Pancreas (tissue), 10 donors: ENCODE measurements around the gene MRPL20. TPM values are rescaled to one million over a fixed set of nuclear protein-coding genes. Genes with fewer than 3 reads are reported as not detected.

Source experiments
- ATAC-seq, 4 donors: fragments of 200-7000 bp; cut with Tn5 transposase; one replicate each; pipeline versions ENCODE4 v1.8.0 to v1.9.1; 2020; ENCODE audit warnings: mild to moderate bottlenecking in 4 of 4, moderate library complexity in 4 of 4
- DNase-seq, 6 donors: peaks; one replicate each; pipeline ENCODE4 v3.0.0-alpha.2; 2020
- FAIRE-seq: peaks from 2 replicates; lab custom pipeline; 2012; peaks lifted over from hg19 to GRCh38; lab: Jason Lieb, UNC
- H3K27ac ChIP-seq, 4 donors: fragments of 200-600 bp; sonication (generic); 1 replicate in 3 of 4; 2 replicates in 1 of 4; pipeline versions ENCODE4 v1.5.0 to v1.8.0; 2020
- H3K27me3 ChIP-seq, 4 donors: fragments of 200-600 bp; one replicate each; pipeline ENCODE4 v1.8.0; 2021
- H3K36me3 ChIP-seq, 3 donors: fragments of 200-600 bp; sonication (generic) in 1 of 3; one replicate each; pipeline versions ENCODE4 v1.5.0 to v1.8.0; 2020 to 2021
- H3K4me1 ChIP-seq, 3 donors: fragments of 200-600 bp; one replicate each; pipeline ENCODE4 v1.8.0; 2021
- H3K4me3 ChIP-seq, 4 donors: fragments of 200-600 bp; sonication (generic) in 2 of 4; one replicate each; pipeline versions ENCODE4 v1.5.0 to v1.8.0; 2020 to 2021
- H3K9me3 ChIP-seq, 4 donors: fragments of 200-600 bp; one replicate each; pipeline ENCODE4 v1.8.0; 2021
- WGBS, 2 donors: extraction: QIAGEN DNeasy Blood & Tissue Kit; methylation state at CpG; one replicate each; pipeline ENCODE4 v1.1.7; 2013; 5-methylcytosine and 5-hydroxymethylcytosine counted together
- intact Hi-C, 3 donors: fragments of 100-400 bp; cut with DNase I; formaldehyde crosslinking; loops; one replicate each; pipeline versions ENCODE4 v1.11.1 to v1.14.2; 2022
- polyA plus RNA-seq, 2 donors: library from polyadenylated mRNA; stranded (reverse); fragments of 200-250 nt; gene quantifications; one replicate each; pipeline ENCODE4 v1.2.3, GENCODE V29; 2013
- total RNA-seq, 6 donors: library from RNA; stranded (reverse); fragmentation: NEBNext Ultra II Directional in 4 of 6; extraction: Animal tissue kit (Norgen Biotek cat#: 25700) in 4 of 6; gene quantifications; one replicate each; pipeline versions ENCODE4 v1.2.1 to v1.2.4, GENCODE V29; 2021 to 2023
- TF ChIP-seq, protein P1 (sequence below), 4 donors: fragments of 200-600 bp; sonication (generic) in 3 of 4; IDR thresholded peaks; one replicate each; pipeline versions ENCODE4 v1.5.0 to v1.8.0; 2021; ENCODE audit warnings: antibody characterized with exemption in 4 of 4
- donor health status: healthy with polysubstance abuse.
- donor health status: DM: no; HTN: no; CAD: no; lungs with moderate emphysema.
- donor health status: DM: no; HTN: no; CAD: no.
- donor health status: control.
- donor health status: control.
- donor health status: Bipolar disorder and iron deficiency.
- donor health status: DM: yes; HTN: yes; CAD: no.
- donor health status: DM: no; HTN: no; CAD: no.
- donor health status: DM: no; HTN: no; CAD: no.
- donor health status: DM: yes; HTN: yes; CAD: no.

MRPL20 gene
- total and polyA plus RNA-seq, 8 donors, result 42.1 to 121 (median 56.6) TPM

DNA sequence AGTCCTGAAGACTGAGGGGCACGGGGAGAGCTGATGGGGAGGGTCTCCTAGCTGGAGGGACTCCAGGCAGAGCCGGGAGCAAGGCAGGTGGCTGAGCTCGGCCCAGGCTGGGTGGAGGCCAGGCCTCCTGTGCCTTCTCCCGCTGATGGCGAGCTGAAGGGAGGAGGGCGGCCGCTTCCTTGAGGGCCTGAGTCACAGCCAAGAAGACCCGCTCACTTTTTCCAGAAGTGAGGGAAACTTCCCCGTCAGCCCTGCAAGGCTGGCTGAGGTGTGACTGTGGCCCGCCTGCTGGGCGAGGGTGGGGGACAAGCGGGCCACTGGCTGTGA, 26.7 kb upstream of the MRPL20 start:
- Histone ChIP-seq H3K36me3 (no peaks in the 10 kb centered on the region), H3K4me3 (peak overlapping the region in 1 of 4 donors; percentile 76), H3K4me1 (peaks cover 35 to 81% (median 61%) of the 10 kb centered on the region in 3 donors), H3K9me3 (no peaks in the 10 kb centered on the region), H3K27ac (peak overlapping the region; percentile 81 to 96 (median 92)), H3K27me3 (no peaks in the 10 kb centered on the region)
- no peak for FAIRE-seq
- intact Hi-C loops, result no loop called here
- WGBS, 2 donors, result 37 to 47% methylated on average over 12 of the region's 12 CpGs
- DNase-seq, result peak in 5 of 6 donors; percentile 49 to 78 (median 51)
- TF ChIP-seq, protein P1, sequence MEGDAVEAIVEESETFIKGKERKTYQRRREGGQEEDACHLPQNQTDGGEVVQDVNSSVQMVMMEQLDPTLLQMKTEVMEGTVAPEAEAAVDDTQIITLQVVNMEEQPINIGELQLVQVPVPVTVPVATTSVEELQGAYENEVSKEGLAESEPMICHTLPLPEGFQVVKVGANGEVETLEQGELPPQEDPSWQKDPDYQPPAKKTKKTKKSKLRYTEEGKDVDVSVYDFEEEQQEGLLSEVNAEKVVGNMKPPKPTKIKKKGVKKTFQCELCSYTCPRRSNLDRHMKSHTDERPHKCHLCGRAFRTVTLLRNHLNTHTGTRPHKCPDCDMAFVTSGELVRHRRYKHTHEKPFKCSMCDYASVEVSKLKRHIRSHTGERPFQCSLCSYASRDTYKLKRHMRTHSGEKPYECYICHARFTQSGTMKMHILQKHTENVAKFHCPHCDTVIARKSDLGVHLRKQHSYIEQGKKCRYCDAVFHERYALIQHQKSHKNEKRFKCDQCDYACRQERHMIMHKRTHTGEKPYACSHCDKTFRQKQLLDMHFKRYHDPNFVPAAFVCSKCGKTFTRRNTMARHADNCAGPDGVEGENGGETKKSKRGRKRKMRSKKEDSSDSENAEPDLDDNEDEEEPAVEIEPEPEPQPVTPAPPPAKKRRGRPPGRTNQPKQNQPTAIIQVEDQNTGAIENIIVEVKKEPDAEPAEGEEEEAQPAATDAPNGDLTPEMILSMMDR (IDR thresholded peaks at IDR 0.05), result no peak
- peak in 2 of 4 donors; percentile 3 to 7 for ATAC-seq

DNA sequence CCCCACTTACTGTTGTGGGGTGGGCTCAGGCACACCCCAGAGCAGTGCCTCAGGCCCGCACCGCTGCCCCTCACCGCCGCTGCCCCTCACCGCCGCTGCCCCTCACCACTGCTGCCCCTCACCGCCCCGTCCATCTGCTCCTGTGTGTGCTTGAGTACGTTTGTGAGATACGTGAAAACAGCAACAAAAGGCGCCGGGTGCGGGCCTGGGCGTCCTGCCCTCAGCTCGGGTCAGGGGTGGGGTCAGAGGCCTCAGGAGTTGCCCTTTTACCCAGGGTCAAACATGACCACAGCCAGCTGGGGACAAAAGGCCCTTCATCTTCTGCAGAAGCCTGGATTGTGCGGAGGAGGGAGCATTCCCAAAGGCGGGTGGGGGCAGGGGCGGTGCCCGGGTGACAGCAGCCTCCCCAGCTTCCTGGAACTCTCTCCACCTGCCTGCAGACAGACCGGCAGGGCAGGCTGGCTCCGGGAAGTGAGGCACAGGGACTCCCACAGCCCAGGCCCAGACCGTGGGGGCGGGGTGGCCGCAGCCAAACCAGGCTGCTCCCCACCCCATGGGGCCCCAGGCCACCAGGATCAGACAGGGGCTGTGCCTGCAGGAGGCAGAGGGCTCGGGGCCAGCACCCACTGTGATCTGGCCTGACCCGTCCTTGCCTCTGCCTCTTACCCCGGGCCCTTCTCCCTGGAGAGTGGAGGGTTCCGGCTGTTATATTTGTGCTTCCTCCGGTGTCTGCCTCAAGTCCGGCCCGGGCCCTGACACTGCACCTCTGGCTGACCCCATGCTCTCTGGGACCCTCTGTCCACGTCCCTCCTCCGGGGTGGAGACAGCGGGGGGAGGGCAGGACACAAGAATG, 26.1 kb upstream of the MRPL20 start:
- Histone ChIP-seq H3K4me1 (peaks cover 30 to 77% (median 57%) of the 10 kb centered on the region in 3 donors), H3K36me3 (no peaks in the 10 kb centered on the region), H3K9me3 (no peaks in the 10 kb centered on the region), H3K4me3 (peak overlapping the region in 1 of 4 donors; percentile 76), H3K27me3 (no peaks in the 10 kb centered on the region), H3K27ac (peak overlapping the region; percentile 81 to 96 (median 92))
- intact Hi-C loops, result no loop called here
- FAIRE-seq (no peak), DNase-seq (peak; percentile 84 to 94 (median 91)), ATAC-seq (peak; percentile 49 to 71 (median 60))
- TF ChIP-seq, protein P1 (IDR thresholded peaks at IDR 0.05), result no peak
- WGBS, 2 donors, result 32 to 53% methylated on average over 32 to 34 of the region's 34 CpGs

DNA sequence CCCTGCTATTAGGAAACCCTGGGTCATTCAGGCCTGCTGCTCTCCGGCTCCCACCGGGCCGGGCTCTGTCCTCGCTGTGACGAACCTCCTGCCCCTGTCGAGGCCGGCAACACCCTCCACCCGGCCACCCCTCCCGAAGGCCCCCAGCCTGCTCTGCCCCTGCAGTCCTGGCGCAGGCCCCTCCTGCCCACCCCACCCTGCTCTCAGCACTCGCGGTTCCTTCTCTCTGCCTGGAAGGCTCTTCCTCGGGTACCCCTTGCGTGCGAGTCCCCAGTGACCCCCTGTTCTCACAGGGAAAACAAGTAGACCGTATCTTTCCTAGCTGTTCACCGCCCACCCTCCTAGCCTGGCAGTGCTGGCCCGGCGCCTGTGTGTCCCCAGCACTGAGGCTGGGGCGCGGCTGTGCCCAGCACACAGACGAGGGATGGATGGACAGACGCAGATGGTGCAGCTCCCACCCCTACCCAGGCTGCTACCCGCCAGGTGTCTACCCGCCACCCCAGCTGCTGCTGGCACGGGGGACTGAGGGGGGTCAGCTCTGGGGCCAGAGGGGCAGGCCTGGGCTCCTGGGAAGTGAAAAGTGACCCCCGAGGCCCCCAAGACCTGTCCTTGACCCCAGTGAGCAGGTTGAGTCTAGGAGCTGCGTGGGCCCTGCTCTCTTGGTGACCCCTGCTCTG, 25.3 kb upstream of the MRPL20 start:
- Histone ChIP-seq H3K36me3 (no peaks in the 10 kb centered on the region), H3K4me3 (peak overlapping the region in 1 of 4 donors; percentile 76), H3K27ac (peak overlapping the region; percentile 81 to 96 (median 92)), H3K27me3 (no peaks in the 10 kb centered on the region), H3K9me3 (no peaks in the 10 kb centered on the region), H3K4me1 (peaks cover 23 to 71% (median 50%) of the 10 kb centered on the region in 3 donors)
- no peak for FAIRE-seq
- ATAC-seq, result peak in 2 of 4 donors; percentile 4
- intact Hi-C loops, result no loop called here
- TF ChIP-seq, protein P1 (IDR thresholded peaks at IDR 0.05), result no peak
- 58 to 63% methylated on average over 27 to 28 of the region's 28 CpGs for WGBS, 2 donors
- peak in 5 of 6 donors; percentile 40 to 72 (median 61) for DNase-seq

DNA sequence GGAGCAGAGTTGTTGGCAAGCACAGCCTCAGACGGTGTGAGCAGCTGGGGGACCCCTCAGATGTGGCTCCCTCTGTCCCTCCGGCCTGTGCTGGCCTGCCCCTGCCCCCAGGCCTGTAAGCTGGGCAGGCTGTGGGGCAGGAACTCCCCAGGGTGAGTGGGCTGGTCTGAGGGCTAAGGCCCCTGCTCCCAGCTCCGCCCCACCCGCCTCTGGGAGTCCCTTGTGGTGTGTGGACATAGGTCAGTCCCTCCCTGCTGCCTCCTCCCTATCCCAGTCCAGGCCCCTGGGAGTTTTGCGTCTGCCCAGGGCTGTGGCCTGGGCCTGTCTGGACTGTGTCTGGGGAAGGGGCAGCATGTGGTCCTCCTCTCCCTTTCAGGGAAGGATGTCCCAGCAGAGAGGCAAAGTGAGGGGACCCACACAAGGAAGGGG, 24.8 kb upstream of the MRPL20 start:
- ATAC-seq, result peak in 2 of 4 donors; percentile 8
- WGBS, 2 donors, result 54 to 55% methylated on average over 5 of the region's 5 CpGs
- FAIRE-seq, result no peak
- DNase-seq, result peak; percentile 39 to 75 (median 62)
- Histone ChIP-seq H3K27me3 (no peaks in the 10 kb centered on the region), H3K9me3 (no peaks in the 10 kb centered on the region), H3K4me1 (peaks cover 18 to 66% (median 45%) of the 10 kb centered on the region in 3 donors), H3K4me3 (no peak overlapping the region), H3K36me3 (no peaks in the 10 kb centered on the region), H3K27ac (peak overlapping the region; percentile 81 to 96 (median 92))
- TF ChIP-seq, protein P1 (IDR thresholded peaks at IDR 0.05), result no peak
- intact Hi-C loops, result no loop called here
